Measurements from ENCODE around the gene CSMD2.

DNA sequence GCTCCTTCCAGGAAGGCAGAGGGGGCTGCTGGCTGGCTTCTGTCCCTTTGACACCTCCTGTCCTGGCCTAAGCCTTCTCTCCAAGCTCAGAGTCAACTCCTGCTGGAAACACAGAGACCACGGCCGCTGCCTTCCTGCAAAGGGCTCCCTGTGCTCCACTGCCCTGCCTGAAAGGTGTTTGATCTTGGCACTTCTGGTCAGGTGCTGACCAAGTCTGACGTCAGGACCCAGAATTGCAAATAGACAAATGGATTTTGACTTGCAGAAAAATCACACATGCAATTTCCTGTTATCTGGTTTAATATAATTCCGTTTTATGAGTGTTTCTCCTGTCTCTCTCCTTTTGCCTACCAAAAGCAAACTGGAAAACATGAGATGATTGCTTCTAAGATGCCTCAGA is 387.7 kb downstream of the CSMD2 start:
- TF ChIP-seq, protein P1, sequence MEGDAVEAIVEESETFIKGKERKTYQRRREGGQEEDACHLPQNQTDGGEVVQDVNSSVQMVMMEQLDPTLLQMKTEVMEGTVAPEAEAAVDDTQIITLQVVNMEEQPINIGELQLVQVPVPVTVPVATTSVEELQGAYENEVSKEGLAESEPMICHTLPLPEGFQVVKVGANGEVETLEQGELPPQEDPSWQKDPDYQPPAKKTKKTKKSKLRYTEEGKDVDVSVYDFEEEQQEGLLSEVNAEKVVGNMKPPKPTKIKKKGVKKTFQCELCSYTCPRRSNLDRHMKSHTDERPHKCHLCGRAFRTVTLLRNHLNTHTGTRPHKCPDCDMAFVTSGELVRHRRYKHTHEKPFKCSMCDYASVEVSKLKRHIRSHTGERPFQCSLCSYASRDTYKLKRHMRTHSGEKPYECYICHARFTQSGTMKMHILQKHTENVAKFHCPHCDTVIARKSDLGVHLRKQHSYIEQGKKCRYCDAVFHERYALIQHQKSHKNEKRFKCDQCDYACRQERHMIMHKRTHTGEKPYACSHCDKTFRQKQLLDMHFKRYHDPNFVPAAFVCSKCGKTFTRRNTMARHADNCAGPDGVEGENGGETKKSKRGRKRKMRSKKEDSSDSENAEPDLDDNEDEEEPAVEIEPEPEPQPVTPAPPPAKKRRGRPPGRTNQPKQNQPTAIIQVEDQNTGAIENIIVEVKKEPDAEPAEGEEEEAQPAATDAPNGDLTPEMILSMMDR (IDR thresholded peaks at IDR 0.05; ENCODE audit: insufficient read depth, low read length, poor library complexity, severe bottlenecking), result no peak
- TF ChIP-seq EZH2phosphoT487 (conservative IDR thresholded peaks at IDR 0.05; ENCODE audit: low read length), result no peak
